ENCODE data around the gene ART4. TPM values are rescaled to one million over a fixed set of nuclear protein-coding genes. Genes with fewer than 3 reads are reported as not detected.

The ART4 gene
- total and polyA plus RNA-seq, 11 donors, result 0.44 to 5.9 (median 2.2) TPM

GRCh38 chr12:14779834-14780233 lies 63.5 kb downstream of the ART4 start:
- TF ChIP-seq CTCF (IDR thresholded peaks at IDR 0.05), result no peak
- no peak for TF ChIP-seq POLR2A (IDR thresholded peaks at IDR 0.05)
- 89 to 93% (median 91%) methylated on average over 2 of the region's 2 CpGs for WGBS, 4 donors
- no peaks in the 10 kb centered on the region for H3K9me3 ChIP-seq

GRCh38 chr12:14777271-14777670 lies 66.1 kb downstream of the ART4 start:
- H3K27ac ChIP-seq, result peak overlapping the region in 1 of 12 donors; percentile 3
- WGBS, 4 donors, result 52 to 63% (median 53%) methylated on average over 3 of the region's 3 CpGs
- intact Hi-C loops (cut with DNase I), result loop anchor here in 3 of 10 donors (5.0 to 10.0 kb wide), 4 partner anchors 65 to 1108 kb away; partner anchors contain the start of genes ART4 (in 1 of the 3) and STRAP (in 1 of the 3)
- H3K4me3 ChIP-seq, result no peak overlapping the region
- H3K36me3 ChIP-seq, result no peaks in the 10 kb centered on the region
- DNase-seq (no peak), ATAC-seq (no peak)
- H3K27me3 ChIP-seq, result no peaks in the 10 kb centered on the region
- H3K4me1 ChIP-seq, result peaks cover 0 to 20% (median 5%) of the 10 kb centered on the region in 12 donors
- no peaks in the 10 kb centered on the region for H3K9me3 ChIP-seq
- no peak for TF ChIP-seq POLR2A (IDR thresholded peaks at IDR 0.05)
- TF ChIP-seq CTCF (IDR thresholded peaks at IDR 0.05), result no peak

More at GRCh38 chr12:14779834-14780233, 63.5 kb downstream of the ART4 start:
- no peak for DNase-seq
- no peak for ATAC-seq
- H3K27ac ChIP-seq, result no peak overlapping the region
- intact Hi-C loops (cut with DNase I), result loop anchor here in 3 of 10 donors (5.0 to 10.0 kb wide), 4 partner anchors 62 to 1105 kb away; partner anchors contain the start of genes ART4 (in 1 of the 3) and STRAP (in 1 of the 3)
- H3K27me3 ChIP-seq, result no peaks in the 10 kb centered on the region
- H3K36me3 ChIP-seq, result peaks cover 0 to 13% (median 0%) of the 10 kb centered on the region in 9 donors
- H3K4me3 ChIP-seq, result no peak overlapping the region
- H3K4me1 ChIP-seq, result peaks cover 0 to 15% (median 0%) of the 10 kb centered on the region in 12 donors

GRCh38 chr12:14776236-14776961 lies 66.9 kb downstream of the ART4 start:
- no peak for ATAC-seq

More at GRCh38 chr12:14776236-14776961, 66.9 kb downstream of the ART4 start:
- Histone ChIP-seq H3K27ac (peak overlapping the region in 8 of 12 donors; percentile 87 to 98 (median 90)), H3K4me1 (peaks cover 0 to 26% (median 7%) of the 10 kb centered on the region in 12 donors), H3K9me3 (no peaks in the 10 kb centered on the region), H3K36me3 (no peaks in the 10 kb centered on the region), H3K27me3 (no peaks in the 10 kb centered on the region), H3K4me3 (peak overlapping the region in 6 of 12 donors; percentile 68 to 89 (median 82))
- intact Hi-C loops (cut with DNase I), result loop anchor here in 3 of 10 donors (5.0 to 10.0 kb wide), 4 partner anchors 66 to 1108 kb away; partner anchors contain the start of genes ART4 (in 1 of the 3) and STRAP (in 1 of the 3)
- WGBS, 4 donors, result 82 to 85% (median 83%) methylated on average over 5 of the region's 5 CpGs
- DNase-seq, result no peak
- TF ChIP-seq CTCF (IDR thresholded peaks at IDR 0.05) (peak in 2 of 12 donors; percentile 8 to 14), POLR2A (IDR thresholded peaks at IDR 0.05) (no peak)

All from heart left ventricle (tissue), 16 donors.